OCI-LY7 (cell line): ENCODE measurements around the gene SEC14L2. TPM values are rescaled to one million over a fixed set of nuclear protein-coding genes. Genes with fewer than 3 reads are reported as not detected.
A peak's percentile ranks its signal among the peaks of the same experiment; 100 is the strongest.

Source experiments
- BruUV-seq: library from RNA; stranded (reverse); fragments of 400-500 nt; replicated peaks from 2 replicates; lab custom pipeline; 2021; lab: Mats Ljungman, UMichigan
- CTCF ChIA-PET: fragments of 300-600 bp; sonication (Branson Sonifier 250); formaldehyde crosslinking; loops from one replicate; lab custom pipeline; 2022; ENCODE audit warnings: antibody characterized with exemption; ENCODE audit not compliant: unreplicated experiment; lab: Charles Lee
- POLR2A ChIA-PET: fragments of 300-600 bp; sonication (Branson Sonifier 250); formaldehyde crosslinking; loops from one replicate; lab custom pipeline; 2022; ENCODE audit warnings: antibody characterized with exemption; lab: Charles Lee
- DNase-seq: peaks from one replicate; pipeline ENCODE4 v3.0.0-alpha.2; 2015; ENCODE audit warnings: low spot score
- H2AFZ ChIP-seq: fragments of 200-600 bp; sonication (generic), shearing (Covaris generic); 2 replicates; pipeline ENCODE4 v1.6.1; 2014; ENCODE audit warnings: mild to moderate bottlenecking, antibody characterized with exemption, low read length, moderate library complexity
- H3K27ac ChIP-seq: fragments of 200-600 bp; sonication (generic); 2 replicates; pipeline ENCODE4 v1.5.1; 2014; ENCODE audit warnings: mixed run types, low read depth, mild to moderate bottlenecking, moderate library complexity, low read length, inconsistent platforms; ENCODE audit not compliant: poor library complexity, severe bottlenecking
- H3K36me3 ChIP-seq: fragments of 200-600 bp; sonication (generic); 2 replicates; pipeline ENCODE4 v1.6.1; 2014; ENCODE audit warnings: mild to moderate bottlenecking, antibody characterized with exemption, low read length, moderate library complexity, mixed read lengths; ENCODE audit not compliant: insufficient read depth
- H3K4me1 ChIP-seq: fragments of 200-600 bp; sonication (generic); 2 replicates; pipeline ENCODE4 v1.5.1; 2014; ENCODE audit warnings: mild to moderate bottlenecking, low read length; ENCODE audit not compliant: insufficient read depth, poor library complexity, severe bottlenecking
- H3K4me2 ChIP-seq: fragments of 200-600 bp; sonication (generic); 2 replicates; pipeline ENCODE4 v1.6.1; 2014; ENCODE audit warnings: mild to moderate bottlenecking, low read length
- H3K4me3 ChIP-seq: fragments of 200-600 bp; sonication (generic); 2 replicates; pipeline ENCODE4 v1.5.1; 2014; ENCODE audit warnings: mild to moderate bottlenecking, low read depth, low read length; ENCODE audit not compliant: poor library complexity, severe bottlenecking
- H3K79me2 ChIP-seq: fragments of 200-600 bp; sonication (generic); 2 replicates; pipeline ENCODE4 v1.6.1; 2016; ENCODE audit warnings: low read depth, mild to moderate bottlenecking, low read length, moderate library complexity, mixed read lengths; ENCODE audit not compliant: insufficient read depth
- H3K9me2 ChIP-seq: fragments of 200-600 bp; sonication (generic); 2 replicates; pipeline ENCODE4 v1.6.1; 2016; ENCODE audit warnings: mild to moderate bottlenecking, low read length, mixed read lengths; ENCODE audit not compliant: insufficient read depth
- H3K9me3 ChIP-seq: fragments of 200-600 bp; sonication (generic); 2 replicates; pipeline ENCODE4 v1.6.1; 2014; ENCODE audit warnings: mild to moderate bottlenecking, mixed run types, low read length, mixed read lengths
- H4K20me1 ChIP-seq: fragments of 200-600 bp; sonication (generic); 2 replicates; pipeline ENCODE4 v1.6.1; 2014; ENCODE audit warnings: mild to moderate bottlenecking, antibody characterized with exemption, low read length, moderate library complexity, mixed read lengths; ENCODE audit not compliant: insufficient read depth
- EZH2phosphoT487 ChIP-seq: fragments of 200-600 bp; sonication (generic); IDR thresholded peaks from 2 replicates; pipeline ENCODE4 v1.6.1; 2018; ENCODE audit warnings: low read depth, borderline replicate concordance, mild to moderate bottlenecking, mixed run types, antibody characterized with exemption, low read length, moderate library complexity, mixed read lengths
- intact Hi-C: fragments of 100-400 bp; cut with micrococcal nuclease; formaldehyde crosslinking; loops from one replicate; pipeline ENCODE4 v1.10.0; 2022; ENCODE audit not compliant: unreplicated experiment
- total RNA-seq, 2 experiments: library from RNA; depleted of rRNA in 1 of 2; stranded (reverse); fragments of >200 nt in 1 of 2; shearing (Covaris generic) in 1 of 2; gene quantifications; 2 replicates each; pipeline ENCODE4 v1.2.3, GENCODE V29; 2014 to 2022
- TF ChIP-seq, protein P1 (sequence below): fragments of 200-600 bp; sonication (generic); conservative IDR thresholded peaks from 2 replicates; pipeline ENCODE4 v1.5.1; 2014; ENCODE audit warnings: mild to moderate bottlenecking, antibody characterized with exemption, low read length, moderate library complexity, mixed read lengths

SEC14L2 gene
- total RNA-seq, 2 experiments from 2014 or later: 0.11 to 0.22 TPM

DNA sequence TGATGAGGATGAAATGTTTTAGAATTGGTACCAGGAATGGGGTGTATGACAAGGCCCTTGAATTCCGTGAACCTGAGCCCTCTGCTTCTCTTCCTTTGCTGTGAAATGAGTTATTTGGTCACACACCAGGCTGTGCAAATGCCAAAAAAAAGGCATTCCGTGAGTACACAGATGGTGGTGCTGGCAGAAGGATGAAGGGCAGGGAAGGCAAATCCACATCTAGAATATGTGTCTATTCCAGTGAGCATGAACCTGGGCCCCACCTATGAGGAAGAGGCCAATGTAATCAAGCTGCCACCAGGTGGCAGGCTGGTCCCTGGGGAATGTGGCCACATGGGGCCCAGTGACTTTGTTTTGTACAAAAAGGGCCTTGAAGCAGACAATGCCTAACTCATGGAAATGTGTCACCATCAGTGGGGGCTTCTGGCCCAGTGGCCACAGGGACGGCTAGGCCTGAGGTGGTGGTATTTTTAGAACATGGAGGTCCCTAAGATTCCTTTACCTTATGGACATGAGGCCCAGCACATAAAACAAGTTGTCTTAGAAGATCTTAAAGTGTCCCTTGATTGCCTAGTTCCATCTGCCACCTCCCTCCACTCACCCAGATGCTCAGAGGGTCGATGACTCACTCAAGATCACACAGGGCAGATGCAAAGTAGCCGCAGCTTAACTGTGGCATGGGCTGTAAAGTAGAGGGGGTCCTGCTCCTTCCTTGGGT is 5.7 kb upstream of the SEC14L2 start:
- Histone ChIP-seq H3K4me3 (no peak overlapping the region), H3K36me3 (no peaks in the 10 kb centered on the region; the same call in 1 of the 2 replicates), H2AFZ (peak overlapping the region; percentile 70), H4K20me1 (no peaks in the 10 kb centered on the region), H3K4me2 (peak overlapping the region; percentile 73), H3K27ac (peak overlapping the region; percentile 58), H3K79me2 (no peaks in the 10 kb centered on the region), H3K9me3 (peaks cover 6% of the 10 kb centered on the region; the same call in 1 of the 2 replicates), H3K9me2 (no peaks in the 10 kb centered on the region), H3K4me1 (peaks cover 38% of the 10 kb centered on the region)
- TF ChIP-seq EZH2phosphoT487: no peak
- TF ChIP-seq, protein P1, sequence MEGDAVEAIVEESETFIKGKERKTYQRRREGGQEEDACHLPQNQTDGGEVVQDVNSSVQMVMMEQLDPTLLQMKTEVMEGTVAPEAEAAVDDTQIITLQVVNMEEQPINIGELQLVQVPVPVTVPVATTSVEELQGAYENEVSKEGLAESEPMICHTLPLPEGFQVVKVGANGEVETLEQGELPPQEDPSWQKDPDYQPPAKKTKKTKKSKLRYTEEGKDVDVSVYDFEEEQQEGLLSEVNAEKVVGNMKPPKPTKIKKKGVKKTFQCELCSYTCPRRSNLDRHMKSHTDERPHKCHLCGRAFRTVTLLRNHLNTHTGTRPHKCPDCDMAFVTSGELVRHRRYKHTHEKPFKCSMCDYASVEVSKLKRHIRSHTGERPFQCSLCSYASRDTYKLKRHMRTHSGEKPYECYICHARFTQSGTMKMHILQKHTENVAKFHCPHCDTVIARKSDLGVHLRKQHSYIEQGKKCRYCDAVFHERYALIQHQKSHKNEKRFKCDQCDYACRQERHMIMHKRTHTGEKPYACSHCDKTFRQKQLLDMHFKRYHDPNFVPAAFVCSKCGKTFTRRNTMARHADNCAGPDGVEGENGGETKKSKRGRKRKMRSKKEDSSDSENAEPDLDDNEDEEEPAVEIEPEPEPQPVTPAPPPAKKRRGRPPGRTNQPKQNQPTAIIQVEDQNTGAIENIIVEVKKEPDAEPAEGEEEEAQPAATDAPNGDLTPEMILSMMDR: peak; percentile 93
- POLR2A ChIA-PET: interaction anchor here (2.0 kb wide), 1 partner anchor 33 kb away, joined by 15 read pairs; the partner anchor contains the start of gene MTFP1
- peak; percentile 94 for DNase-seq
- intact Hi-C loops: loop anchor here (1.0 to 2.0 kb wide), 4 partner anchors 32 to 128 kb away; no protein-coding TSS in a partner anchor
- no TSS peak for BruUV-seq
- CTCF ChIA-PET: interaction anchor here (0.6 to 2.0 kb wide), 4 partner anchors 34 to 128 kb away, joined by 4 to 11 read pairs (median 6); no protein-coding TSS in a partner anchor

DNA sequence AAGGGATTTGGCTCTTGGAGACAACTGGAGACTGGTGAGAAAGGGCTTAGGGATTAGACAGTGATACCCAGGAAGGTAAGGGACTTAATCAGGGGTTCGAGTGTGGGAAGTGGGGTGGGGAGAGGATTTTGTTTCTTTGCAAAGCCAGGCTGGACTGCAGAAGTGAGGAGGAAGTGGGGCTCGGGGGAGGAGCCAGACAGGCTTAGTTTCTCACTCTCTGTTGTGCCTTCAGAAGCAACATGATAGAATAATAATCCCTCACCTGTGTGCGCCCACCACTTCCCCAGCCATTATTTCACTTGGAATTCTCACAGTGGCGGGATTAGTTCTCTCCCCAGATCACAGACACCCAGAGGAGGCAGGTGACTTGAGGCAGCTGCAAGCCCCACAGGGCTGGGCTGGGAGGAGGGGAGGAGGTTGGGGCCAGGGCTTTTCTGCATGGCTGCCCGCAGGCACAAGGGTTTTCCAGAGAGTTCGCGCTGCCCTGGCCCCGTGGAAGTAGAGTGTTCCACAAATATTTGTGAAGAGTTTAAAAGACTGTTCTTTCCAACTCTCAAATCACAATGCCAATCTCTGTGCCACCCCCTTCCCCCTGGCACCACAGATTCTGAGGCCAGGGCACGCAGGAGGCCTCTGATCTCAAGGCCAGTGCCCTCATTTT is 4.0 kb upstream of the SEC14L2 start:
- BruUV-seq: no TSS peak
- intact Hi-C loops: no loop called here
- DNase-seq: peak; percentile 62

More for the DNA sequence above, 4.0 kb upstream of the SEC14L2 start:
- Histone ChIP-seq H3K27ac (peak overlapping the region; percentile 58), H3K36me3 (no peaks in the 10 kb centered on the region; the same call in 1 of the 2 replicates), H2AFZ (peak overlapping the region; percentile 70), H3K9me2 (no peaks in the 10 kb centered on the region), H3K4me2 (peak overlapping the region; percentile 73), H3K4me3 (peak overlapping the region; percentile 28), H3K4me1 (peaks cover 31% of the 10 kb centered on the region), H4K20me1 (no peaks in the 10 kb centered on the region), H3K9me3 (peaks cover 6% of the 10 kb centered on the region; the same call in 1 of the 2 replicates), H3K79me2 (no peaks in the 10 kb centered on the region)
- ChIA-PET CTCF (interaction anchor here (1.6 to 2.0 kb wide), 2 partner anchors 105 to 130 kb away, joined by 5 to 6 read pairs; no protein-coding TSS in a partner anchor), POLR2A (interaction anchor here (0.6 to 2.0 kb wide), 3 partner anchors 32 to 61 kb away, joined by 3 to 15 read pairs (median 3); partner anchors contain the start of gene MTFP1)
- no peak for TF ChIP-seq EZH2phosphoT487
- TF ChIP-seq, protein P1: no peak
